Activated CD4-positive, CD25-positive, alpha-beta regulatory T cell (primary cell): ENCODE data around the gene ELAPOR1.
"Not testable (repeated sequence)": the region's sequence is repeated elsewhere in the genome, so short reads cannot be mapped to it uniquely, and the experiment has no call there.

Experiments
- DNase-seq, 4 experiments: peaks; one replicate each; lab custom pipeline; 2025; lab: John Stamatoyannopoulos, UW

ELAPOR1 gene

GRCh38 chr1:109136766-109137165 is 22.9 kb downstream of the ELAPOR1 start:
- no peak for DNase-seq

GRCh38 chr1:109137958-109138357 is 24.0 kb downstream of the ELAPOR1 start:
- DNase-seq: no peak

GRCh38 chr1:109138358-109138757 is 24.4 kb downstream of the ELAPOR1 start:
- DNase-seq: no peak

- DNase-seq: no peak
Measured at GRCh38 chr1:109140392-109140791, 26.5 kb downstream of the ELAPOR1 start.

GRCh38 chr1:109142260-109142659 is 28.3 kb downstream of the ELAPOR1 start:
- DNase-seq: no peak

- not testable (repeated sequence) for DNase-seq
Measured at GRCh38 chr1:109142725-109143124, 28.8 kb downstream of the ELAPOR1 start.

- DNase-seq: no peak
Measured at GRCh38 chr1:109148987-109149561, 35.2 kb downstream of the ELAPOR1 start.

- DNase-seq: no peak
Measured at GRCh38 chr1:109149874-109150601, 36.1 kb downstream of the ELAPOR1 start.

- DNase-seq: no peak
Measured at GRCh38 chr1:109151146-109151990, 37.5 kb downstream of the ELAPOR1 start.

GRCh38 chr1:109152196-109152595 is 38.3 kb downstream of the ELAPOR1 start:
- no peak for DNase-seq

GRCh38 chr1:109156916-109157385 is 43.0 kb downstream of the ELAPOR1 start:
- no peak for DNase-seq

- DNase-seq: no peak
Measured at GRCh38 chr1:109158433-109158832, 44.5 kb downstream of the ELAPOR1 start.

- no peak for DNase-seq
Measured at GRCh38 chr1:109159326-109159725, 45.4 kb downstream of the ELAPOR1 start.

GRCh38 chr1:109160071-109160840 is 46.3 kb downstream of the ELAPOR1 start:
- no peak for DNase-seq

GRCh38 chr1:109161858-109162606 is 48.1 kb downstream of the ELAPOR1 start:
- no peak for DNase-seq

GRCh38 chr1:109162626-109163025 is 48.7 kb downstream of the ELAPOR1 start:
- DNase-seq: no peak

- DNase-seq: no peak
Measured at GRCh38 chr1:109163551-109163950, 49.6 kb downstream of the ELAPOR1 start.
